Caco-2 (cell line): Measurements from ENCODE around the gene BCL3. TPM values are rescaled to one million over a fixed set of nuclear protein-coding genes. Genes with fewer than 3 reads are reported as not detected.

Source experiments
- BruUV-seq: library from RNA; stranded (reverse); fragments of 400-500 nt; replicated peaks from 2 replicates; lab custom pipeline; 2021; lab: Mats Ljungman, UMichigan
- CTCF ChIA-PET: fragments of 300-600 bp; sonication (Branson Sonifier 250); formaldehyde crosslinking; loops from one replicate; lab custom pipeline; 2022; ENCODE audit warnings: antibody characterized with exemption; lab: Charles Lee
- POLR2A ChIA-PET: fragments of 300-600 bp; sonication (Branson Sonifier 250); formaldehyde crosslinking; loops from one replicate; lab custom pipeline; 2022; ENCODE audit warnings: antibody characterized with exemption; lab: Charles Lee
- DNase-seq, 2 experiments: peaks; one replicate each; pipeline versions ENCODE4 v3.0.0 to v3.0.0-alpha.2; 2020 to 2022
- H3K27me3 ChIP-seq: replicated peaks from 2 replicates; pipeline ENCODE4 v1.6.0; 2011; ENCODE audit warnings: low read length; ENCODE audit not compliant: control insufficient read depth, insufficient read depth
- H3K36me3 ChIP-seq: 2 replicates; pipeline ENCODE4 v1.5.1; 2011; ENCODE audit warnings: low read length; ENCODE audit not compliant: control insufficient read depth, insufficient read depth
- H3K4me1 ChIP-seq: fragments of 250-450 bp; sonication (Bioruptor Pico); 2 replicates; pipeline ENCODE4 v1.5.1; 2020; ENCODE audit warnings: mild to moderate bottlenecking
- H3K4me3 ChIP-seq: 2 replicates; pipeline ENCODE4 v1.5.1; 2011; ENCODE audit warnings: low read depth, mild to moderate bottlenecking, control low read depth, low read length
- H3K9me3 ChIP-seq: fragments of 250-450 bp; sonication (Bioruptor Pico); 2 replicates; pipeline ENCODE4 v1.5.1; 2020; ENCODE audit warnings: mild to moderate bottlenecking, moderate library complexity
- H3K27ac Mint-ChIP-seq: one replicate; pipeline ENCODE4 v1.8.0; 2022; ENCODE audit warnings: mixed read lengths; ENCODE audit not compliant: unreplicated experiment
- H3K27me3 Mint-ChIP-seq: one replicate; pipeline ENCODE4 v1.8.0; 2022; ENCODE audit warnings: mixed read lengths; ENCODE audit not compliant: insufficient read depth, unreplicated experiment
- H3K36me3 Mint-ChIP-seq: one replicate; pipeline ENCODE4 v1.8.0; 2022; ENCODE audit warnings: mild to moderate bottlenecking, mixed read lengths; ENCODE audit not compliant: insufficient read depth, unreplicated experiment
- H3K4me1 Mint-ChIP-seq: one replicate; pipeline ENCODE4 v1.8.0; 2022; ENCODE audit warnings: low read depth, mixed read lengths; ENCODE audit not compliant: unreplicated experiment
- H3K4me3 Mint-ChIP-seq: one replicate; pipeline ENCODE4 v1.8.0; 2022; ENCODE audit warnings: mild to moderate bottlenecking, moderate library complexity, mixed read lengths; ENCODE audit not compliant: unreplicated experiment
- H3K9me3 Mint-ChIP-seq: one replicate; pipeline ENCODE4 v1.8.0; 2022; ENCODE audit warnings: mixed read lengths; ENCODE audit not compliant: unreplicated experiment
- intact Hi-C: fragments of 100-400 bp; cut with micrococcal nuclease; formaldehyde crosslinking; loops from one replicate; pipeline ENCODE4 v1.10.0; 2022; ENCODE audit not compliant: unreplicated experiment
- total RNA-seq: library from RNA; stranded (reverse); gene quantifications from 2 replicates; pipeline ENCODE4 v1.2.3, GENCODE V29; 2022
- TF ChIP-seq, protein P1 (sequence below), 2 experiments: fragments of 200-600 bp in 1 of 2; IDR thresholded peaks; 1 replicate in 1 of 2; 2 replicates in 1 of 2; pipeline versions ENCODE4 v1.5.1 to v1.8.0; 2011 to 2022; ENCODE audit warnings: antibody characterized with exemption in 1 of 2, control low read depth in 1 of 2, inconsistent platforms in 1 of 2, low read depth in 1 of 2, low read length in 1 of 2, mild to moderate bottlenecking in 1 of 2, moderate library complexity in 1 of 2; ENCODE audit not compliant: insufficient read depth in 1 of 2, severe bottlenecking in 1 of 2, unreplicated experiment in 1 of 2

The BCL3 gene
- total RNA-seq, 1 experiment from 2014 or later = 15.5 TPM

DNA sequence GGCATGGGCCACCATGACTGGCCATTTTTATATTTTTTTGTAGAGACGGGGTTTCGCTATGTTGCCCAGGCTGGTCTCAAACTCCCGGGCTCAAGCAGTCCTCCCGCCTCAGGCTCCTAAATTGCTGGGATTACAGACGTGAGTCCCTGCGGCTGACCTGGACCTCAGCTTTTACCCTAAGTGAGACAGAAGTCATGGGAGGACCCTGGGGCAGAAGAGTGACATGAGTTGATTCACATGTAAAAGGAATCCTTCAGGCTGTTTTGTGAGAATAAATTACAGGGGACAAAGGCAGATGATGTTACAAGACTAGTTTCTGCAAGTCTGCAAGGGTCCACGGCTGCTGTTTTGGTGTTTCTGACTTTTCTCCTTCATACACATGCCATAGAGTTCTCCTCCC lies 57.8 kb downstream of the BCL3 start:
- ChIA-PET POLR2A (interaction anchor here (0.7 to 1.5 kb wide), 3 partner anchors 28 to 99 kb away, joined by 4 to 23 read pairs (median 4); partner anchors contain the start of genes APOE, CBLC and NECTIN2), CTCF (interaction anchor here (0.8 to 4.0 kb wide), 9 partner anchors 13 to 229 kb away, joined by 3 to 53 read pairs (median 15); partner anchors contain the start of genes CBLC and NECTIN2)
- Histone ChIP-seq H3K4me1 (peaks cover 27% of the 10 kb centered on the region), H3K27me3 (no peaks in the 10 kb centered on the region), H3K9me3 (no peaks in the 10 kb centered on the region), H3K4me3 (no peak overlapping the region), H3K36me3 (peaks cover 5% of the 10 kb centered on the region)
- H3K4me1 Mint-ChIP-seq = peaks cover 41% of the 10 kb centered on the region
- DNase-seq = no peak
- intact Hi-C loops = no loop called here
- BruUV-seq = no TSS peak
- no peaks in the 10 kb centered on the region for H3K27me3 Mint-ChIP-seq
- H3K9me3 Mint-ChIP-seq = peaks cover 10% of the 10 kb centered on the region
- no peak overlapping the region for H3K4me3 Mint-ChIP-seq
- peaks cover 60% of the 10 kb centered on the region for H3K36me3 Mint-ChIP-seq
- TF ChIP-seq, protein P1, sequence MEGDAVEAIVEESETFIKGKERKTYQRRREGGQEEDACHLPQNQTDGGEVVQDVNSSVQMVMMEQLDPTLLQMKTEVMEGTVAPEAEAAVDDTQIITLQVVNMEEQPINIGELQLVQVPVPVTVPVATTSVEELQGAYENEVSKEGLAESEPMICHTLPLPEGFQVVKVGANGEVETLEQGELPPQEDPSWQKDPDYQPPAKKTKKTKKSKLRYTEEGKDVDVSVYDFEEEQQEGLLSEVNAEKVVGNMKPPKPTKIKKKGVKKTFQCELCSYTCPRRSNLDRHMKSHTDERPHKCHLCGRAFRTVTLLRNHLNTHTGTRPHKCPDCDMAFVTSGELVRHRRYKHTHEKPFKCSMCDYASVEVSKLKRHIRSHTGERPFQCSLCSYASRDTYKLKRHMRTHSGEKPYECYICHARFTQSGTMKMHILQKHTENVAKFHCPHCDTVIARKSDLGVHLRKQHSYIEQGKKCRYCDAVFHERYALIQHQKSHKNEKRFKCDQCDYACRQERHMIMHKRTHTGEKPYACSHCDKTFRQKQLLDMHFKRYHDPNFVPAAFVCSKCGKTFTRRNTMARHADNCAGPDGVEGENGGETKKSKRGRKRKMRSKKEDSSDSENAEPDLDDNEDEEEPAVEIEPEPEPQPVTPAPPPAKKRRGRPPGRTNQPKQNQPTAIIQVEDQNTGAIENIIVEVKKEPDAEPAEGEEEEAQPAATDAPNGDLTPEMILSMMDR (IDR thresholded peaks at IDR 0.05; ENCODE audit: insufficient read depth in 1 of 2, low read depth in 1 of 2, low read length in 1 of 2, severe bottlenecking in 1 of 2, unreplicated experiment in 1 of 2) = no peak
- peak overlapping the region; percentile 95 for H3K27ac Mint-ChIP-seq

DNA sequence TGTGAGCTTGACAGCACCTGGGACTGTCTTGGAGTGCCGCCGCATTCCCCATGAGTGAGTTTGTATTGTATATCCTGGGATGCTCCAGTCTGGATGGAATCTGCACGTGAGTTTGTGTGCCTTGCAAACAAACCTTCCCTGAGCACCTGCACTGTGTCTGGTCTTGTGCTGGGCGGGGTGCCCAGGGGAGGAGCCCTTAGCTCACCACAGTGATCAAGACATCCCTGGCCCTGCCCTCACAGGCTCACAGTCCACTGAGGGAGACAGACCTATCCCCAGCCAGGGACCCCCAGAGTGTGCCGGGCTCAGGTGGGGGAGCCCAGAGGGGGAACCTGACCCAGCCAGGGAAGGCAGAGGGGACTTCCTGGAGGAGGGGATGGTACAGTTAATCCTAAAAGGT lies 58.7 kb downstream of the BCL3 start:
- peaks cover 68% of the 10 kb centered on the region for H3K36me3 Mint-ChIP-seq
- ChIA-PET CTCF (interaction anchor here (0.6 to 4.0 kb wide), 21 partner anchors 9 to 285 kb away, joined by 3 to 53 read pairs (median 4); partner anchors contain the start of genes CBLC and NECTIN2), POLR2A (interaction anchor here (0.5 to 2.7 kb wide), 8 partner anchors 23 to 129 kb away, joined by 3 to 23 read pairs (median 6); partner anchors contain the start of genes APOE, CBLC and NECTIN2)
- peaks cover 10% of the 10 kb centered on the region for H3K9me3 Mint-ChIP-seq
- intact Hi-C loops = no loop called here
- BruUV-seq = no TSS peak
- Histone ChIP-seq H3K4me1 (peaks cover 27% of the 10 kb centered on the region), H3K36me3 (peaks cover 5% of the 10 kb centered on the region), H3K4me3 (no peak overlapping the region), H3K27me3 (no peaks in the 10 kb centered on the region), H3K9me3 (no peaks in the 10 kb centered on the region)
- peak overlapping the region; percentile 23 for H3K4me3 Mint-ChIP-seq
- peaks cover 48% of the 10 kb centered on the region for H3K4me1 Mint-ChIP-seq
- H3K27me3 Mint-ChIP-seq = no peaks in the 10 kb centered on the region
- TF ChIP-seq, protein P1 (IDR thresholded peaks at IDR 0.05; ENCODE audit: insufficient read depth in 1 of 2, low read depth in 1 of 2, low read length in 1 of 2, severe bottlenecking in 1 of 2, unreplicated experiment in 1 of 2) = no peak
- peak overlapping the region; percentile 95 for H3K27ac Mint-ChIP-seq
- DNase-seq = peak; percentile 84 to 91

DNA sequence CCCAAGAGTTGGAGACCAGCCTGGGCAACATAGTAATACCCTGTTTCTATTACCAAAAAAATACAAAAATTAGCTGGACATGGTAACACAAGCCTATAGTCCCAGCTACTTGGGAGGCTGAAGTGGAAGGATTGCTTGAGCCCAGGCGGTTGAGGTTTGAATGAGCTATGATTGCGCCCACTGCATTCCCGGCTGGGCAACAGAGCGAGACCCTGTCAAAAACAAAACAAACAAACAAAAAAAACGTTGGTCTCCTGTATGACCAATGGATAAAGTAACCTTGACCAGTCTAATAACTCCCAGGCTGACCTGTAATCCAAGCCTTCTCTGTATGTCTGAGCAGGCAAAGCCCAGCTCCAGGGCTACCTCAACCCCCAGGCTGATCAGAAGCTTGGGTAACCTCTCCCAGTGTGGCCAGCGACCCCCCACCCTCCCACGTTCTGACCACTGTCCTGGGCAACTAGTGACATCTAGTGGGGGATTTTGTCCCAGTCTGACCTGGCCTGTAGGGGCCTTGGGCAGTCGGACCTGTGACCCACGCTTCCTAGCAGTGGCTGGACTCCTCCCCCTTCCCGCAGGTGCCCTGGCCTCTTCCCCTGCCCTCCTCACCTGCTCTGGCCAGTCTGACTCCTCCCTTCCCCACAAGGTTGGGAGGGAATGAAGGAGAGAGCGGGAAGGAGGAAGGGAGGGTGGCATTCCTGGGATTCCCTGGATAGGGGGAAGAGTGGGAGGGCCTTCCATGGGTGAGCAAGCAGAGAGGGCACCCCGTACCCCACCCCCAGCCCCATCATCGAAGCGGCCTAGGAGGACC lies 59.3 kb downstream of the BCL3 start:
- CTCF ChIA-PET = interaction anchor here (0.6 to 4.0 kb wide), 22 partner anchors 9 to 379 kb away, joined by 3 to 53 read pairs (median 4); partner anchors contain the start of genes CBLC and NECTIN2
- H3K4me1 ChIP-seq = peaks cover 27% of the 10 kb centered on the region
- peaks cover 3% of the 10 kb centered on the region; the same call in 1 of the 2 replicates for H3K36me3 ChIP-seq
- H3K9me3 ChIP-seq = no peaks in the 10 kb centered on the region
- peaks cover 66% of the 10 kb centered on the region for H3K36me3 Mint-ChIP-seq
- DNase-seq = peak; percentile 98 to 99
- TF ChIP-seq, protein P1 (IDR thresholded peaks at IDR 0.05; ENCODE audit: insufficient read depth in 1 of 2, low read depth in 1 of 2, low read length in 1 of 2, severe bottlenecking in 1 of 2, unreplicated experiment in 1 of 2) = peak; percentile 77 to 90
- H3K4me3 Mint-ChIP-seq = peak overlapping the region; percentile 82
- H3K4me3 ChIP-seq = peak overlapping the region; percentile 79
- peak overlapping the region; percentile 95 for H3K27ac Mint-ChIP-seq
- peaks cover 10% of the 10 kb centered on the region for H3K9me3 Mint-ChIP-seq
- BruUV-seq = TSS peak; percentile 5
- intact Hi-C loops = loop anchor here (1.0 to 2.0 kb wide), 5 partner anchors 8 to 84 kb away; partner anchors contain the start of gene CBLC
- POLR2A ChIA-PET = interaction anchor here (0.5 to 2.7 kb wide), 10 partner anchors 12 to 98 kb away, joined by 3 to 30 read pairs (median 6); partner anchors contain the start of genes APOE and NECTIN2
- H3K27me3 Mint-ChIP-seq = no peaks in the 10 kb centered on the region
- peaks cover 48% of the 10 kb centered on the region for H3K4me1 Mint-ChIP-seq
- H3K27me3 ChIP-seq = no peaks in the 10 kb centered on the region
